B cell (primary cell): ENCODE measurements around the gene ARHGEF26. TPM values are rescaled to one million over a fixed set of nuclear protein-coding genes. Genes with fewer than 3 reads are reported as not detected.

Source experiments
- ATAC-seq: fragments of 200-7000 bp; cut with Tn5 transposase; one replicate; pipeline ENCODE4 v1.10.0; 2021; ENCODE audit warnings: low read depth, mild to moderate bottlenecking, moderate number of reproducible peaks, moderate library complexity
- CTCF ChIA-PET: fragments of 350-600 bp; sonication (Branson Sonifier 250); formaldehyde crosslinking; loops from one replicate; lab custom pipeline; 2021; ENCODE audit warnings: antibody characterized with exemption, inconsistent platforms; lab: Charles Lee
- POLR2A ChIA-PET: fragments of 350-600 bp; sonication (Branson Sonifier 250); formaldehyde crosslinking; loops from one replicate; lab custom pipeline; 2021; ENCODE audit warnings: antibody characterized with exemption; lab: Charles Lee
- DNase-seq: peaks from one replicate; pipeline ENCODE4 v3.0.0; 2013
- H2AFZ ChIP-seq: 2 replicates; pipeline ENCODE4 v1.6.1; 2012; ENCODE audit warnings: mild to moderate bottlenecking, low read depth, low read length; ENCODE audit not compliant: insufficient read depth, poor library complexity, severe bottlenecking
- H3K27ac ChIP-seq, 2 donors: 1 replicate in 1 of 2; 2 replicates in 1 of 2; pipeline ENCODE4 v1.5.1; 2012 to 2013; ENCODE audit warnings: low read length in 2 of 2, mild to moderate bottlenecking in 2 of 2, moderate library complexity in 1 of 2
- H3K27me3 ChIP-seq, 4 experiments: fragments of 200-600 bp in 1 of 4; sonication (generic) in 1 of 4; replicated peaks in 1 of 4; 1 replicate in 2 of 4; 2 replicates in 2 of 4; pipeline versions ENCODE4 v1.6.1 to v1.7.0; 2013 to 2016; ENCODE audit warnings: low read length in 3 of 4, mild to moderate bottlenecking in 2 of 4, mixed read lengths in 1 of 4, moderate library complexity in 1 of 4; ENCODE audit not compliant: insufficient read depth in 4 of 4, control insufficient read depth in 3 of 4; ENCODE audit errors: control extremely low read depth in 1 of 4
- H3K36me3 ChIP-seq, 2 experiments: replicated peaks in 1 of 2; 1 replicate in 1 of 2; 2 replicates in 1 of 2; pipeline versions ENCODE4 v1.6.1 to v1.7.1; 2013; ENCODE audit warnings: low read length in 1 of 2; ENCODE audit not compliant: insufficient read depth in 2 of 2, control insufficient read depth in 1 of 2; ENCODE audit errors: control extremely low read depth in 1 of 2, extremely low read depth in 1 of 2
- H3K4me1 ChIP-seq, 2 donors: fragments of 200-600 bp in 1 of 2; sonication (generic) in 1 of 2; 1 replicate in 1 of 2; 2 replicates in 1 of 2; pipeline versions ENCODE4 v1.5.1 to v1.6.1; 2013 to 2017; ENCODE audit warnings: low read length in 2 of 2; ENCODE audit not compliant: control insufficient read depth in 2 of 2, insufficient read depth in 2 of 2
- H3K4me2 ChIP-seq: replicated peaks from 2 replicates; pipeline ENCODE3; 2012; ENCODE audit warnings: mild to moderate bottlenecking, low read depth, low read length; ENCODE audit not compliant: poor library complexity, severe bottlenecking
- H3K4me3 ChIP-seq, 5 experiments: fragments of 200-600 bp in 1 of 5; sonication (generic) in 1 of 5; 1 replicate in 3 of 5; 2 replicates in 2 of 5; pipeline versions ENCODE4 v1.5.1 to v1.7.0; 2011 to 2016; ENCODE audit warnings: low read length in 4 of 5, mild to moderate bottlenecking in 4 of 5, low read depth in 2 of 5, control low read depth in 1 of 5, moderate library complexity in 1 of 5; ENCODE audit not compliant: insufficient read depth in 1 of 5; ENCODE audit errors: control extremely low read depth in 1 of 5, extremely low read depth in 1 of 5
- H3K79me2 ChIP-seq: fragments of 200-600 bp; sonication (generic); one replicate; pipeline ENCODE4 v1.6.0; 2016; ENCODE audit warnings: low read length; ENCODE audit not compliant: control insufficient read depth, insufficient read depth
- H3K9ac ChIP-seq: fragments of 200-600 bp; sonication (generic); 2 replicates; pipeline ENCODE4 v1.6.1; 2017; ENCODE audit warnings: mild to moderate bottlenecking, low read length, moderate library complexity
- H3K9me3 ChIP-seq, 3 donors: one replicate each; pipeline versions ENCODE4 v1.6.1 to v1.7.1; 2013; ENCODE audit warnings: low read length in 2 of 3; ENCODE audit not compliant: control insufficient read depth in 2 of 3, insufficient read depth in 1 of 3; ENCODE audit errors: control extremely low read depth in 1 of 3
- H4K20me1 ChIP-seq: 2 replicates; pipeline ENCODE4 v1.6.0; 2012; ENCODE audit warnings: mild to moderate bottlenecking, low read length; ENCODE audit not compliant: insufficient read depth, control insufficient read depth, poor library complexity, severe bottlenecking
- H3K27ac Mint-ChIP-seq: one replicate; pipeline ENCODE4 v1.8.0; 2021; ENCODE audit warnings: mixed read lengths
- H3K27me3 Mint-ChIP-seq: one replicate; pipeline ENCODE4 v1.8.0; 2021; ENCODE audit warnings: mixed read lengths
- H3K4me1 Mint-ChIP-seq: one replicate; pipeline ENCODE4 v1.8.0; 2021; ENCODE audit warnings: mixed read lengths
- H3K4me3 Mint-ChIP-seq: one replicate; pipeline ENCODE4 v1.8.0; 2021; ENCODE audit warnings: mixed read lengths
- H3K9me3 Mint-ChIP-seq: one replicate; pipeline ENCODE4 v1.8.0; 2022; ENCODE audit warnings: mixed read lengths; ENCODE audit not compliant: insufficient read depth
- CTCF ChIP-seq: fragments of 200-600 bp; IDR thresholded peaks from one replicate; pipeline ENCODE4 v1.8.0; 2022; ENCODE audit warnings: antibody characterized with exemption, mild to moderate bottlenecking
- EZH2 ChIP-seq: IDR thresholded peaks from 2 replicates; pipeline ENCODE4 v1.6.1; 2012; ENCODE audit warnings: borderline replicate concordance, low read depth, mild to moderate bottlenecking, moderate library complexity, low read length; ENCODE audit not compliant: insufficient read depth, poor library complexity, severe bottlenecking
- WGBS: methylation state at CpG from one replicate; pipeline ENCODE4 v1.1.5; 2013; ENCODE audit warnings: missing lambda C conversion rate; ENCODE audit not compliant: insufficient coverage; 5-methylcytosine and 5-hydroxymethylcytosine counted together
- intact Hi-C: fragments of 100-400 bp; cut with micrococcal nuclease; formaldehyde crosslinking; loops from one replicate; pipeline ENCODE4 v1.10.0; 2022
- polyA plus RNA-seq: library from polyadenylated mRNA; depleted of rRNA; stranded (reverse); fragments of >200 nt; gene quantifications from 2 replicates; pipeline ENCODE4 v1.2.3, GENCODE V29; 2012
- total RNA-seq, 2 donors: library from RNA; stranded (reverse); fragments of 120-200 nt in 1 of 2; gene quantifications; 1 replicate in 1 of 2; 2 replicates in 1 of 2; pipeline versions ENCODE4 v1.2.3 to v1.2.4, GENCODE V29; 2013 to 2022

ARHGEF26 gene
- total and polyA plus RNA-seq, 2 donors (not counting 1 experiment from before 2014, with no cell fraction given), result not detected

- Histone ChIP-seq H3K4me1 (no peaks in the 10 kb centered on the region), H3K4me3 (no peak overlapping the region), H3K27ac (no peak overlapping the region), H3K27me3 (peaks cover 0 to 3% (median 0%) of the 10 kb centered on the region in 4 experiments), H3K79me2 (no peaks in the 10 kb centered on the region), H2AFZ (no peak overlapping the region), H3K4me2 (no peak overlapping the region), H3K36me3 (no peaks in the 10 kb centered on the region), H4K20me1 (no peaks in the 10 kb centered on the region), H3K9ac (no peak overlapping the region), H3K9me3 (no peaks in the 10 kb centered on the region)
- no peak for DNase-seq
- H3K4me3 Mint-ChIP-seq, result no peak overlapping the region
- no peak for TF ChIP-seq EZH2
- TF ChIP-seq CTCF, result no peak
- ChIA-PET POLR2A (no interaction called here), CTCF (no interaction called here)
- no peaks in the 10 kb centered on the region for H3K9me3 Mint-ChIP-seq
- H3K27ac Mint-ChIP-seq, result no peak overlapping the region
- no peaks in the 10 kb centered on the region for H3K4me1 Mint-ChIP-seq
- no peak for ATAC-seq
- no peaks in the 10 kb centered on the region for H3K27me3 Mint-ChIP-seq
- WGBS, result no CpG with 5 or more reads among the region's 2 CpGs
- intact Hi-C loops, result no loop called here
Measured at GRCh38 chr3:154225536-154225935, 104.3 kb downstream of the ARHGEF26 start.

- H3K4me2 ChIP-seq, result no peak overlapping the region
- no peaks in the 10 kb centered on the region for H3K36me3 ChIP-seq
- Mint-ChIP-seq H3K27me3 (no peaks in the 10 kb centered on the region), H3K4me3 (no peak overlapping the region), H3K27ac (no peak overlapping the region), H3K4me1 (no peaks in the 10 kb centered on the region), H3K9me3 (no peaks in the 10 kb centered on the region)
- TF ChIP-seq EZH2 (no peak), CTCF (no peak)
- H3K9me3 ChIP-seq, result no peaks in the 10 kb centered on the region
- H3K27ac ChIP-seq, result no peak overlapping the region
- no peaks in the 10 kb centered on the region for H3K79me2 ChIP-seq
- H4K20me1 ChIP-seq, result no peaks in the 10 kb centered on the region
- H3K27me3 ChIP-seq, result peaks cover 0 to 3% (median 0%) of the 10 kb centered on the region in 4 experiments
- H3K9ac ChIP-seq, result no peak overlapping the region
- H3K4me1 ChIP-seq, result no peaks in the 10 kb centered on the region
- ChIA-PET POLR2A (no interaction called here), CTCF (interaction anchor here (0.7 kb wide), 1 partner anchor 26 kb away, joined by 3 read pairs; no protein-coding TSS in a partner anchor)
- intact Hi-C loops, result no loop called here
- DNase-seq (no peak), ATAC-seq (no peak)
- H2AFZ ChIP-seq, result no peak overlapping the region
- H3K4me3 ChIP-seq, result no peak overlapping the region
- 100% methylated on average over 2 of the region's 3 CpGs for WGBS
Measured at GRCh38 chr3:154227531-154227930, 106.3 kb downstream of the ARHGEF26 start.
